HepG2 (cell line): ENCODE measurements around the gene PTGIS. TPM values are rescaled to one million over a fixed set of nuclear protein-coding genes. Genes with fewer than 3 reads are reported as not detected.
A peak's percentile ranks its signal among the peaks of the same experiment; 100 is the strongest.

Experiments
- CEBPB ChIP-seq: IDR thresholded peaks from 2 replicates; pipeline ENCODE4 v1.6.1; 2011; ENCODE audit warnings: low read depth, low read length, improper control_type of control experiment, borderline replicate concordance
- KLF13 ChIP-seq: sonication (generic); formaldehyde crosslinking; IDR thresholded peaks from 2 replicates; pipeline ENCODE4 v1.4.0; 2020; ENCODE audit warnings: mild to moderate bottlenecking, missing genetic modification reagents
- MXI1 ChIP-seq: IDR thresholded peaks from 3 replicates; pipeline ENCODE4 v1.6.1; 2012; ENCODE audit warnings: low read depth, low read length, inconsistent platforms, borderline replicate concordance
- PITX1 ChIP-seq: sonication (generic); formaldehyde crosslinking; IDR thresholded peaks from 2 replicates; pipeline ENCODE4 v1.5.1; 2020; ENCODE audit warnings: mild to moderate bottlenecking, missing genetic modification reagents
- SOX6 ChIP-seq, 2 experiments: fragments of 450-650 bp in 1 of 2; sonication (generic) in 1 of 2; formaldehyde crosslinking in 1 of 2; IDR thresholded peaks; 2 replicates each; pipeline versions ENCODE4 v1.4.0 to v1.6.1; 2017 to 2020; ENCODE audit warnings: antibody characterized with exemption in 1 of 2, mild to moderate bottlenecking in 1 of 2, missing genetic modification reagents in 1 of 2
- SP1 ChIP-seq, 2 experiments: fragments of 450-650 bp in 1 of 2; sonication (generic) in 1 of 2; formaldehyde crosslinking in 1 of 2; IDR thresholded peaks; 2 replicates each; pipeline versions ENCODE4 v1.4.0 to v1.6.1; 2016 to 2020; ENCODE audit warnings: missing genetic modification reagents in 1 of 2
- SP2 ChIP-seq: sonication (generic); formaldehyde crosslinking; IDR thresholded peaks from 2 replicates; pipeline ENCODE4 v1.5.1; 2020; ENCODE audit warnings: mild to moderate bottlenecking, missing genetic modification reagents
- SRSF4 ChIP-seq: fragments of 200-400 bp; formaldehyde crosslinking; IDR thresholded peaks from one replicate; pipeline ENCODE4 v1.6.1; 2018; ENCODE audit warnings: mild to moderate bottlenecking, low read depth, low read length, moderate library complexity; ENCODE audit not compliant: poor library complexity, severe bottlenecking
- TEAD2 ChIP-seq: sonication (generic); formaldehyde crosslinking; IDR thresholded peaks from 2 replicates; pipeline ENCODE4 v1.9.0; 2021; ENCODE audit warnings: missing genetic modification reagents
- ZFP1 ChIP-seq: IDR thresholded peaks from 2 replicates; pipeline ENCODE4 v1.6.1; 2016
- ZNF160 ChIP-seq: sonication (generic); formaldehyde crosslinking; IDR thresholded peaks from 2 replicates; pipeline ENCODE4 v1.8.0; 2022; ENCODE audit warnings: mild to moderate bottlenecking, inconsistent platforms, missing genetic modification reagents
- ZNF234 ChIP-seq: sonication (generic); formaldehyde crosslinking; conservative IDR thresholded peaks from 2 replicates; pipeline ENCODE4 v1.5.1; 2020; ENCODE audit warnings: mild to moderate bottlenecking, missing genetic modification reagents
- ZNF543 ChIP-seq: sonication (generic); formaldehyde crosslinking; IDR thresholded peaks from 2 replicates; pipeline ENCODE4 v1.4.0; 2020; ENCODE audit warnings: mild to moderate bottlenecking, missing genetic modification reagents
- ZNF792 ChIP-seq: IDR thresholded peaks from 2 replicates; pipeline ENCODE4 v1.6.1; 2016
- polyA plus RNA-seq, 8 experiments: library from polyadenylated mRNA; depleted of rRNA in 3 of 8; stranded (reverse) in 7 of 8; unstranded in 1 of 8; fragments of >200 nt; fragmentation: Illumina TruSeq in 4 of 8; extraction: Trizol in 4 of 8; gene quantifications; 2 replicates each; pipeline versions ENCODE4 v1.2.1 to v1.2.3, GENCODE V29; 2011 to 2016; ENCODE audit warnings: low read depth in 4 of 8, missing spikeins in 1 of 8, mixed read lengths in 1 of 8; ENCODE audit not compliant: insufficient read depth in 1 of 8
- total RNA-seq, 5 experiments: library from RNA; depleted of rRNA; stranded (reverse); fragments of >200 nt; fragmentation: Illumina TruSeq; extraction: Trizol; gene quantifications; 2 replicates each; pipeline ENCODE4 v1.2.3, GENCODE V29; 2016; ENCODE audit warnings: low read depth in 1 of 5
- TF ChIP-seq, protein P1 (sequence below): sonication (generic); formaldehyde crosslinking; IDR thresholded peaks from 2 replicates; pipeline ENCODE4 v1.5.0; 2020; ENCODE audit warnings: mild to moderate bottlenecking, missing genetic modification reagents, borderline replicate concordance
- TF ChIP-seq, protein P2 (sequence below): sonication (generic); formaldehyde crosslinking; IDR thresholded peaks from 2 replicates; pipeline ENCODE4 v1.4.0; 2020; ENCODE audit warnings: mild to moderate bottlenecking, low read depth, missing genetic modification reagents

PTGIS gene
- total and polyA plus RNA-seq, 2 of the 13 experiments (the other 11 are each of a cell fraction or from before 2014, with no cell fraction given), result not detected

DNA sequence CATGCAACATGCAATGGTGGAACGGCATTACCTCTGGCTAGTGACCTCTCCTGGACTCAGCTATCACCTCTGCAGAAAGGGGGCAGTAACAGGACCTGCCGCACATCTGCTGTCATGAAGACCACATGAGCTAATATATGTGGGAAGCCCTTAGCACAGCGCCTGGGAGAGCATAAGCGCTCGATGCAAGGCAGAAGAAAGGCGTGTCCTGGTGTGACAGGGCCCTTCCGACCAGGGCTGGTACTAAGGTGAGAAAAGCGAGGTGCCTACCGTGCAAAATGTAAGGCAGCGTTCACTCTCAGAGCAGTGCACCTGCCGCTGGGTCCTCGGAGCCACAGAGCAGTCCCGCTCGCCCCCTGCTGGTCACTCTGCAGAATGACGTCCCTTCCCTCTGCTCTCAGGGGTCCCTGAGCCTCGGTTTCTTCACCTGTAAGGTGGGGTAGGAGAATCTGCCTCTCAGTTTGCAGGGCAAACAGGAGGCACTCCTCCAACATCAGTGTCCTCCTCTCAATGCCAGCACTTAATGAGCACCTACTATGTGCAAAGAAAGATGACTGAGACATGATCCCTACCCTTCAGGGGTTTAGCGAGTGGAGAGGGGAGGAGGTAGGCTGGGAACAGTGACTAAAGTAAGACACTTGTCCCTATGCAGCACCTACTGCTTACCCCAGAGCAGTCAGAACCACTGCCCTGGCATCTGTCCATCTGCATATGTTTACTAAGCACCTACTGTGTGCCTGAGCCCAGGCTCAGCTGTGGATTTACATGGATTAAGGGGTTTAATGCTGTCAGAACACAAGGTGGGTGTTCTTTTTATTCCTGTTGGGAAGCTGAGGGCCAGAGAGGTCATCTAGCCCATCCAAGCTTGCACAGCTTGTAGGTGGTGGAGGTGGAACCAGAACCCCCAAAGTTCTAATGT lies 41.1 kb upstream of the PTGIS start (continued):
- no peak for TF ChIP-seq SRSF4
- peak; percentile 82 for TF ChIP-seq PITX1
- 0 out of 2 replicates have a peak, but pooled peaks have one; percentile 31 for TF ChIP-seq ZNF160 (CRISPR knock-in tag)
- no peak; the same call in 1 of the 2 replicates for TF ChIP-seq KLF13
- TF ChIP-seq SOX6 (IDR thresholded peaks at IDR 0.05), result no peak
- TF ChIP-seq SOX6 (CRISPR knock-in tag; IDR thresholded peaks at IDR 0.05), result peak; percentile 39; the same call in 1 of the 2 replicates
- TF ChIP-seq TEAD2 (CRISPR knock-in tag), result no peak
- no peak for TF ChIP-seq CEBPB
- TF ChIP-seq, protein P1, sequence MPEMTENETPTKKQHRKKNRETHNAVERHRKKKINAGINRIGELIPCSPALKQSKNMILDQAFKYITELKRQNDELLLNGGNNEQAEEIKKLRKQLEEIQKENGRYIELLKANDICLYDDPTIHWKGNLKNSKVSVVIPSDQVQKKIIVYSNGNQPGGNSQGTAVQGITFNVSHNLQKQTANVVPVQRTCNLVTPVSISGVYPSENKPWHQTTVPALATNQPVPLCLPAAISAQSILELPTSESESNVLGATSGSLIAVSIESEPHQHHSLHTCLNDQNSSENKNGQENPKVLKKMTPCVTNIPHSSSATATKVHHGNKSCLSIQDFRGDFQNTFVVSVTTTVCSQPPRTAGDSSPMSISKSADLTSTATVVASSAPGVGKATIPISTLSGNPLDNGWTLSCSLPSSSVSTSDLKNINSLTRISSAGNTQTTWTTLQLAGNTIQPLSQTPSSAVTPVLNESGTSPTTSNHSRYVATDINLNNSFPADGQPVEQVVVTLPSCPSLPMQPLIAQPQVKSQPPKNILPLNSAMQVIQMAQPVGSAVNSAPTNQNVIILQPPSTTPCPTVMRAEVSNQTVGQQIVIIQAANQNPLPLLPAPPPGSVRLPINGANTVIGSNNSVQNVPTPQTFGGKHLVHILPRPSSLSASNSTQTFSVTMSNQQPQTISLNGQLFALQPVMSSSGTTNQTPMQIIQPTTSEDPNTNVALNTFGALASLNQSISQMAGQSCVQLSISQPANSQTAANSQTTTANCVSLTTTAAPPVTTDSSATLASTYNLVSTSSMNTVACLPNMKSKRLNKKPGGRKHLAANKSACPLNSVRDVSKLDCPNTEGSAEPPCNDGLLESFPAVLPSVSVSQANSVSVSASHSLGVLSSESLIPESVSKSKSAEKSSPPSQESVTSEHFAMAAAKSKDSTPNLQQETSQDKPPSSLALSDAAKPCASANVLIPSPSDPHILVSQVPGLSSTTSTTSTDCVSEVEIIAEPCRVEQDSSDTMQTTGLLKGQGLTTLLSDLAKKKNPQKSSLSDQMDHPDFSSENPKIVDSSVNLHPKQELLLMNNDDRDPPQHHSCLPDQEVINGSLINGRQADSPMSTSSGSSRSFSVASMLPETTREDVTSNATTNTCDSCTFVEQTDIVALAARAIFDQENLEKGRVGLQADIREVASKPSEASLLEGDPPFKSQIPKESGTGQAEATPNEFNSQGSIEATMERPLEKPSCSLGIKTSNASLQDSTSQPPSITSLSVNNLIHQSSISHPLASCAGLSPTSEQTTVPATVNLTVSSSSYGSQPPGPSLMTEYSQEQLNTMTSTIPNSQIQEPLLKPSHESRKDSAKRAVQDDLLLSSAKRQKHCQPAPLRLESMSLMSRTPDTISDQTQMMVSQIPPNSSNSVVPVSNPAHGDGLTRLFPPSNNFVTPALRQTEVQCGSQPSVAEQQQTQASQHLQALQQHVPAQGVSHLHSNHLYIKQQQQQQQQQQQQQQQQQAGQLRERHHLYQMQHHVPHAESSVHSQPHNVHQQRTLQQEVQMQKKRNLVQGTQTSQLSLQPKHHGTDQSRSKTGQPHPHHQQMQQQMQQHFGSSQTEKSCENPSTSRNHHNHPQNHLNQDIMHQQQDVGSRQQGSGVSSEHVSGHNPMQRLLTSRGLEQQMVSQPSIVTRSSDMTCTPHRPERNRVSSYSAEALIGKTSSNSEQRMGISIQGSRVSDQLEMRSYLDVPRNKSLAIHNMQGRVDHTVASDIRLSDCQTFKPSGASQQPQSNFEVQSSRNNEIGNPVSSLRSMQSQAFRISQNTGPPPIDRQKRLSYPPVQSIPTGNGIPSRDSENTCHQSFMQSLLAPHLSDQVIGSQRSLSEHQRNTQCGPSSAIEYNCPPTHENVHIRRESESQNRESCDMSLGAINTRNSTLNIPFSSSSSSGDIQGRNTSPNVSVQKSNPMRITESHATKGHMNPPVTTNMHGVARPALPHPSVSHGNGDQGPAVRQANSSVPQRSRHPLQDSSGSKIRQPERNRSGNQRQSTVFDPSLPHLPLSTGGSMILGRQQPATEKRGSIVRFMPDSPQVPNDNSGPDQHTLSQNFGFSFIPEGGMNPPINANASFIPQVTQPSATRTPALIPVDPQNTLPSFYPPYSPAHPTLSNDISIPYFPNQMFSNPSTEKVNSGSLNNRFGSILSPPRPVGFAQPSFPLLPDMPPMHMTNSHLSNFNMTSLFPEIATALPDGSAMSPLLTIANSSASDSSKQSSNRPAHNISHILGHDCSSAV (CRISPR knock-in tag), result no peak
- peak; percentile 82 for TF ChIP-seq ZNF792 (CRISPR knock-in tag)
- TF ChIP-seq ZFP1 (CRISPR knock-in tag), result 0 out of 2 replicates have a peak, but pooled peaks have one; percentile 68
- no peak for TF ChIP-seq SP1 (IDR thresholded peaks at IDR 0.05)
- no peak for TF ChIP-seq SP1 (CRISPR knock-in tag; IDR thresholded peaks at IDR 0.05)
- TF ChIP-seq ZNF543 (CRISPR knock-in tag), result no peak
- TF ChIP-seq ZNF234 (CRISPR knock-in tag), result no peak
- TF ChIP-seq MXI1, result no peak
- TF ChIP-seq SP2 (CRISPR knock-in tag), result no peak
- TF ChIP-seq, protein P2, sequence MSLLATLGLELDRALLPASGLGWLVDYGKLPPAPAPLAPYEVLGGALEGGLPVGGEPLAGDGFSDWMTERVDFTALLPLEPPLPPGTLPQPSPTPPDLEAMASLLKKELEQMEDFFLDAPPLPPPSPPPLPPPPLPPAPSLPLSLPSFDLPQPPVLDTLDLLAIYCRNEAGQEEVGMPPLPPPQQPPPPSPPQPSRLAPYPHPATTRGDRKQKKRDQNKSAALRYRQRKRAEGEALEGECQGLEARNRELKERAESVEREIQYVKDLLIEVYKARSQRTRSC, result 0 out of 2 replicates have a peak, but pooled peaks have one; percentile 84
